Measurements from ENCODE around the gene G6PC1.

GRCh38 chr17:42866216-42866615 lies 34.4 kb upstream of the G6PC1 start:
- TF ChIP-seq CTCF (IDR thresholded peaks at IDR 0.05; ENCODE audit: insufficient read depth, low read length) (no peak), POLR2AphosphoS5 (IDR thresholded peaks at IDR 0.05; ENCODE audit: low read depth) (no peak)

Data from HL-60 (cell line).